Islet of Langerhans (tissue), 1 donor: ENCODE measurements around the gene AUTS2.

Experiments
- FAIRE-seq: peaks from one replicate; lab custom pipeline; 2011; peaks lifted over from hg19 to GRCh38; lab: Jason Lieb, UNC

AUTS2 gene

DNA sequence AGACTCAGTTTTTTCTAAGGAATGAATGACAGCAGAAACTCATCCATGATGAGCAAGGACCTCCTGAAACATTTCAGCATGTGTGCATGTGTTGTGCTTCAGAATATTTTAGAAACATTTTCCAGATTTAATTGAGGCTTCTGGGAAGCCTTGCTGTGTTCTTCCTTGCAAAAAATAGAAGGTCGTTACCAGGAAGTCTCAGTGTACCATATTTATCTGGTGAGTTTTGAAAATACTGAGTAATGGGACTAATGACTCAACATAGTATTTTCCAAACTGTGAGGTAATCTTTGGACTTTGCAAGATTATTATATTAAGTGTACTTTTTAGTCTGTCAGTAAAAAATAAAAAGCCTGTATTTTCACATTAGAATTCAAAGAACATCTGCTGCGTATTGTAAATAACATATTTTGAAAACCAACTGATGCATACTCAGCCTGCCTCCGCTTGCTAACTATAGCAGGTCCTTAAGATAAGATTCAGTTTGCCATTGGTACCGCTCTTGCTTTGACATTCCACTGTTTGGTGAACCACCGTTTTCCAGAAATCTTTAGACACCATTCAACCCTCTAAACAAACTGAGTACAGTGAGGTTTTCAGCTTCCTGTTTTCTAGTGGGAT, 794.1 kb downstream of the AUTS2 start:
- no peak for FAIRE-seq

DNA sequence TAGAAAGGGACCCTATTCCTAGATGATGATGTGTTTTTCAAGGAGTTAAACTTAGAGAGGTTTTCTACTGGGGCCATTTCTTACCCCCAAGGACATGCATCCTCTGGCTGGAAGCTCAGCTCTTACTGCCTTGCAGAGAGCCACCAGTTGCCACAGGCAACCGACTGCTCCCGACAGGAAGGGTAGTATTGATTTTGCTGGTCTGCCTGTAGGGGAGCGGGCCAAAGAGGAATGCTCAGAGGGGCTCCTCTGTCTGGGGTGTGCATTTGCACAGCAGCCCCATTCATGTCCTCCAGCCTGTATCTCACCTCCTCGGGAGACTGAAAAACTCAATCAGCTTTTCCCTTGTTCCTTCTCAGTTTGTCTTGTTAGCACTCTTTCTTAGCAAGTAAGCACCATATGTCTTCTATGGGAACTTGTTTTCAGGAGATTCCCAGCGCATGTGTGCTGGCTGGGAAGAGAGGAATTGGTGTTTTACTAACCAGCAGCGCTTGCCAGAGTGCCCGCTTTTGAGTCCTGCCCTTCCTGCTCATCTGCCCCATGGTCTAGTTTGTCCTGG, 794.7 kb downstream of the AUTS2 start:
- FAIRE-seq, result no peak

DNA sequence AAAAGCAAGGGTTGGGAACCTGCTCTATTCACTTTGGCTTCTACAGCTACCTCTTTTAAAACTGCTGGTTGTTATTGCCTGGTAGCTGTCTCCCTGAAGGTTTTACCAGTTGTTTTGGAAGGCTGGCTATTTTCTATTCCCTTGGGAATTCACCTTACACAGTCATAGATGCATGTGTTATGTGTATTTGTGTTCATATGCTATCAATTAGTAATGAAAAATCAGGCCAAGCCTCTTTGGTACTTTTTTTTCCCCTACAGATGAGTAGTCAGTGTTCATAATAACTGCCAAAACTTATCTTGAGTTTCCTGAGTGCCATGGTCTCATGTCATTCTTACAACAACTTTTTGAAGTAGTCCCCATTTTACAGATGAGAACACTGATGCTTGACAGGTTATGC, 795.7 kb downstream of the AUTS2 start:
- FAIRE-seq, result no peak

DNA sequence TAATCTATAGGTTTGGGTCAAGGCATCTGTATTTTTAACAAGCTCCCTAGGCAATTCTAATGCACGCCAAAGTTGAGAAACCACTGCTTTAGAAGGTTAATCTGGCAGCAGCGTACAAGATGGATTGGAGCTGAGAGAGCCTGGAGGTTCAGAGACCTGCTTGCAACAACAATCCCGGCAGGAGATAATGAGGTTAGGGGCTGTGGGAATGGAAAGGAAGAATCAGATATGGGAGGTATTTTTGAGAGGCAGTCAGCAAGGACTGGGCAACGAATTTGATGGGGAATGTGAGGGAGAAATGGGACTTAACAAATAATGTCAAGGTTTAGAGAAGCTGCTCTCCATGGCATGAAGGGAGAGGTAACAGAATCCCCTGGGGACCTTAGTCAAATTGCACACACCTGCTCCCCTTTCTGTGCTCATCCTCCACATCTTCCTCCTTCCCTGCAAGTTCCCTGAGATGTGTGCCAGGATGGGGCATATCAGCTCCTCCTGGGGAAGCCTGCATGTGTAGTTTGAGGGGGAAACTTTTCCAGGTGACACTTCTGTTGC, 802.6 kb downstream of the AUTS2 start:
- FAIRE-seq, result no peak

GRCh38 chr7:70402069-70402468, 803.8 kb downstream of the AUTS2 start:
- no peak for FAIRE-seq

DNA sequence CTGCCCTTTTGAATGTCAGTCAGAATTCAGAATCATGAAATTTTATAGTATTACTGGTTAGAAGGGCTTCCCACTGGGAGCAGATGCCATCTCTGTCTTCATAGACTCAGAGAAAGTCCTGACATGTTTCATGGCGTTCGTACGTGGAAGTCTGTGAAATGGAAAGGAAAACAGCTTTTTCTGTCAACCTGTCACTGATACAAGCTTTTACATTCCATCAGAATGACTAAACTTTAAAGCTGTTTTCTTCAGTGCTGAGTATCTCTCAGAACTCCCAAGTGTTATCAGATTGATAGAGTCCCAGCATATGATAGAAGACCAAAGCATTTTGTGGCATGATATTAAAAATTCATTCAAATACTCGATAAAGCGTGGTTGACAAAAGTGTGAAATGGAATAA, 807.0 kb downstream of the AUTS2 start:
- FAIRE-seq, result no peak

DNA sequence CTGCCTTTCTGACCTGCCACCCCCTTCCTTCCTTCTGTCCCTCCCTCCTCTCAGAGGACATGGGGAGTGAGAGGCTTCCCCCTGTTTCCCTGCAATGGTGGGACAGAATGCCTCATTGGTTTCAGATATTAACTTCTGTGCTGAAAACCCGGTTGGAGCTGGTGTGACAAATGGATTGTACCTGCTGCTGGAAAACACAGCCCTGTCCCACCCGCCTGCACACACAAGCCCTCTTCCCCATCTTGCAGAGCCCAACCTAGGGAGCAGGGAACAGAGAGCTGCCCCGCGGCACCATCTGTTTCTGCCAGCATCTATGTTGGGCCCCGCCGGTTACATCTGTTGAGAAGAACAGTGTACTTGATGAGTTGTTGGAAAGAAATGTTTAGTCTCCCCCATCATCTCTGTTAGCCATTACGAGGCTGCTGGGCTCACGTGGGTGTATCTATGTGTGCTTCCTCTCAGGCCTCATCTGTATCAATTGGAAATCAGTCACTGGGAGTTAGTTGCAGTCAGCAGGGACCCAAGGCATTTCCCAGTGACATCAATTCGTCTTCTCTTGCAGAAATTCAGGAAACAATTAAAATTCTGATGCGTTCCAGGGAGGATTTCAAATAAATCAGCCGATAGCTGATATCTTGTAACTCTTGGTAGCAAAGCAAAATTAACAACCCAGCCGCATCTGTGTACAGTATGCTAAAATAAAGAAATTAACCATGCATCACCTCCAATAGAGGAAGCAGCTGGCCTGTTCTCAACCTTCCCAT, 808.1 kb downstream of the AUTS2 start:
- no peak for FAIRE-seq

GRCh38 chr7:70406950-70407209, 808.6 kb downstream of the AUTS2 start:
- FAIRE-seq, result no peak

- FAIRE-seq, result no peak
Observed at GRCh38 chr7:70408477-70408876, 810.2 kb downstream of the AUTS2 start.

GRCh38 chr7:70408891-70409290, 810.6 kb downstream of the AUTS2 start:
- FAIRE-seq, result no peak

GRCh38 chr7:70410134-70410750, 812.0 kb downstream of the AUTS2 start:
- no peak for FAIRE-seq

GRCh38 chr7:70414368-70414767, 816.1 kb downstream of the AUTS2 start:
- FAIRE-seq, result no peak

GRCh38 chr7:70415179-70415972, 817.1 kb downstream of the AUTS2 start:
- FAIRE-seq, result no peak

DNA sequence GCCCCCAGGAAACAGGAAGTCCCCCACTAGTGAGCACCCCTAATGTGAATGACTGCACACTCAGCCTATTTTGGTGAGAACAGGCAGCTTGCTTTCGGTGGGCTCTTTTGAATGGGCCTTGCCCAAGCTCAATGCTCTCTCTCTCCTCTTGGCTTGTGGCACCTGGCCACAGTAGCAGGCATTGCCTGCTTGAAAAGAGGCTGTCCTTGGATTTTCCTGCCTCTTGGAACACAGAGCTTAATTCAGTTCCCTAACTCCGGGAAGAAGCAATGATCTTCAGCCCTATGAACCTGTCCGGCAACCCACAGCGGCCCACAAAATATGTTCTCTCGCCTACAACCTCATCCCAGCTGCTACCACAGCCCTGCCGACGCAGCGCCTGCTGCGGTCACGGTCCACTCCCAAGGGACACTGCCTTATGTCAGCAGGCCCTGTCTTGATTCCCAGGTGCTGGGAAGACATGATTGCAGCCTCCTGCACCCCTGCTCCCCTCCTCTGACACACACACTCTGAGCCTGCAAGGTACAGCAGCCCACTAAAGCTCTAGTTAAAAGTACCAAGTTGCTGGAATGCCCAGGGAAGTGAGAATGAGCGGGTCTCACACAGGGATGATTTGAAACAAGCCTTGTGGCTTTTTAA, 818.2 kb downstream of the AUTS2 start:
- no peak for FAIRE-seq

DNA sequence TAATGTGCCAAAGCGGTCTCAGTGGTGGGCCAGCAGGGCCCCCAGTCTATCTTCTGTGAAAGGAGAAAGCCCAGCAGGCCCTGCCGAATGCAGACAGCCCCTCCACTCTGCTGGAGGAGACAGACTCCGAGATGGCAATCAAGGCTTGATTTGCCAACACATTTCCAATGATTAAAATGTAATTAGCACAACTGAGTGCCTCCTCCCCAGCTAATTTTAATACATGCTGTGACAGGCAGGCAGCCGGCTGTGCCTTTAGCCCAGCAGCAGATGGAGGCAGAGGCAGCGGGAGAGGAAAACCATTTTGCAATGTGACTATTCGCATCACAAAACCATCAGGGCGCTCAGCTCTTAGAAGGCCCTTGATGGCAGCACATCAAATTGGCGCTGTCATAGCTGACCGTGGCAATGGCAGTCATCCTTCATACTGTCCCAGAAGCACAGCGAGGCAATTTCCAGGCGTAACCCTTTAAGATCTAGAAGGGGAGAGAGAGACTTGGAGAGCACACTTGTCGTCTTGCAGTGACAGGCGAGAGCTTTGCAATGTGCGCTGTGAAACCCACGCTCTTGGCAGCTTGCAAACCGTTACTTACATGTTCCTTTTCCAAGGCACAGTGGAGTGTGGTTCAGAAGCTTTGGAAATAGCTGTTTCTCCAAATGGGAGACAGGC, 818.8 kb downstream of the AUTS2 start:
- FAIRE-seq, result no peak

DNA sequence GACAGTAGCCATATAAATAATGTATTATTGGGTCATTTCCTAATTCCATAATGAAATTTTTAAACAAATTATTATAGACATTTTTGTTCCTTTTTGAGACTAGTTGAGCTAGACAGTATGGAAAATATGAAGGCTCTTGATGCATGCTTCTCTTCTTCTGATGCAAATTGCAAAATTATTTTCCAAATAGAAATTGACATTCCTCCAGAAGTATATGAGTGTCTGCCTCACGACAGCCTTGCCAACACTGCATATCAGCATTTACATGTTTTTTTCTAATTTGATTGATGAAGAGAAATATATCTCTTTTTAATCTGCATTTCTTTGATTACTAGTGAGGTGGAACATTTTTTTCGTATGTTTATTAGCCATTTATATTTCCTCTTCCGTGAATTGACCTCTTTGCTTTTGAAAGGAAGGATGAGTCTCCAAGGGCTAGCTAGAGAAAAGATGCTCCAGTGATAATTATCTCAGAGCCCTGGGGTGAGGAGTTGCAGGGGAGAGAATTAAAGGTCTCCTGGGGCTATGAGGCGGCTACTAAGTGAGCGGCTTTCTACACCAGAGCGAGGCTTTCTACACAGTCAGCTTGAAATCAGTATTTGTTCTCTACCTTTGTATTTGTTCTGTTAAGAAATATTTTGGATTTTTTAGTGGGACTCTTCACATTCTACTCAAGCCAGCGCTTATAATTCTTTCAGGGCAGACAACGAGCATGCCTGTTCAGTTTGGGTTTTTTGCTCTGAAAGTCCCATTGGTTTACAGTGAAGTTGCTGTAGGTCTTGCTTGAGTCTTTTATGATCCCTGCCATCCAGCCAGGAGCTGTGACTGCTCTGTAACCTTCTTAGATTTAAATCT, 821.5 kb downstream of the AUTS2 start:
- no peak for FAIRE-seq

DNA sequence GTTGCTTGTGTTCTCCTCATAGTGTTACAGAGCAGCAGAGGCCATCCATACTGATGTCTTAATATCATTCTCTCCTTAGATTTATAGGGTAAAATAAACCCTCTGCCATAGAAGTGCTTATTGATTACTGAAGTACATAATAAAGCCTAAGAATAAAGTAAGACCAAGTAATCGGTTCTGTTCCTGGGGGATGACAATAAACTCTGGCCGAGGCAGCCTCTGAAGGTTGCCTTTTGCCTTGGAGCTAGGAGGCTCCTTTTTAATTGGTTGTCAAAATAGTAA, 822.0 kb downstream of the AUTS2 start:
- FAIRE-seq, result no peak

DNA sequence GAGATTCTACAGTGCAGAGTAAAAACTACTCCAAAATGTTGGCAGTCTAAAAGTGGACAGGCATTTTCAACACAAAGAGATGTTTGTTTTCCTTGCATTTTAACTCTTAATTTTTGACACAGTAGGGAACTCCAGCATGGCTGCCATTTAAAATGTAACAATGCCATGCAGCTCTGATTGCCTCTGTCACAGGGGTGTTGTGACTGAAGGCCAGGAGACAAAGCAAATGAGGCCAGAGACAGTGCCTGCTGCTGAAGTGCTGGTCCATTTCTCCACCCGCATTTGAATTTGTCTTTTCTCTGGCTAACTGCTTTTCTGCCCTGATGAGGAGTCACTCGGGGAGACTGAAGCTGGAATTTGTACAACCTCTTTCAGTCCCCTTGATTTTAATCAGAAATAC, 823.0 kb downstream of the AUTS2 start:
- FAIRE-seq, result no peak

DNA sequence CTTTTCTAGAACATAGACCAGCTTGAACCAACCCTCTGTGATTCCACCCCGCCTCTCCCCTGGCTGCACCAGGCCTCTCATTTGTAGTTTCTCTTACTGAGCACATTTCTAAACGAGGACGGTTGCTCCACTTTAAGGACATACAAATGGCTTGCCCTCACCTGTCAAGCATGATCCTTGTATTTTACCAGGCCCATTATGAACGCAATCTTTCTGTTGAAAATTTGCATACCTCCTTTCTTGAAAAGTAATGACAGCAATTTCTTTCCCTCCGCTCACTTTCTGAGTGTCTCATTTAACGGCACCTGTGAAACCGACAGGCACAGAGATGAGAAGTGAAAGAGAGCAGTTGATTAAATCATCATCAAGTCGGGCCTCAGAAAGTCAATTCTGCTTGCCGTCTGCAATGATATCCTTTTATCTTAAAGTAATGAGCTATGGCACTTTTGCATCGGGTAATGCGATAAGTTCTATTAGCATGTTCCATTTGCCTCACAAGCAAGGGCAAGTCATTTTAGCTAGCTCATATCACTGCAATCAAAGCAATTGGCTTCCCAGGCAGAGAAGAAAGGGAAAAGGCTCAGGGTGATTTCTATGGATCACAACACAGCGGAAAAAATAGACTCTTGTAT, 828.1 kb downstream of the AUTS2 start:
- no peak for FAIRE-seq

- FAIRE-seq, result no peak
Observed at GRCh38 chr7:70432567-70433001, 834.3 kb downstream of the AUTS2 start.
